ENCODE results near the gene STOML1.

GRCh38 chr15:73996939-73997338 lies 4.8 kb upstream of the STOML1 start:
- TF ChIP-seq, protein P1, sequence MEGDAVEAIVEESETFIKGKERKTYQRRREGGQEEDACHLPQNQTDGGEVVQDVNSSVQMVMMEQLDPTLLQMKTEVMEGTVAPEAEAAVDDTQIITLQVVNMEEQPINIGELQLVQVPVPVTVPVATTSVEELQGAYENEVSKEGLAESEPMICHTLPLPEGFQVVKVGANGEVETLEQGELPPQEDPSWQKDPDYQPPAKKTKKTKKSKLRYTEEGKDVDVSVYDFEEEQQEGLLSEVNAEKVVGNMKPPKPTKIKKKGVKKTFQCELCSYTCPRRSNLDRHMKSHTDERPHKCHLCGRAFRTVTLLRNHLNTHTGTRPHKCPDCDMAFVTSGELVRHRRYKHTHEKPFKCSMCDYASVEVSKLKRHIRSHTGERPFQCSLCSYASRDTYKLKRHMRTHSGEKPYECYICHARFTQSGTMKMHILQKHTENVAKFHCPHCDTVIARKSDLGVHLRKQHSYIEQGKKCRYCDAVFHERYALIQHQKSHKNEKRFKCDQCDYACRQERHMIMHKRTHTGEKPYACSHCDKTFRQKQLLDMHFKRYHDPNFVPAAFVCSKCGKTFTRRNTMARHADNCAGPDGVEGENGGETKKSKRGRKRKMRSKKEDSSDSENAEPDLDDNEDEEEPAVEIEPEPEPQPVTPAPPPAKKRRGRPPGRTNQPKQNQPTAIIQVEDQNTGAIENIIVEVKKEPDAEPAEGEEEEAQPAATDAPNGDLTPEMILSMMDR (IDR thresholded peaks at IDR 0.05; ENCODE audit: low read length), result no peak
- TF ChIP-seq EZH2 (IDR thresholded peaks at IDR 0.05; ENCODE audit: borderline replicate concordance, low read length), result no peak
